CD8-positive, alpha-beta memory T cell (primary cell): ENCODE measurements around the gene ELF2. TPM values are rescaled to one million over a fixed set of nuclear protein-coding genes. Genes with fewer than 3 reads are reported as not detected.
"Not testable (repeated sequence)": the region's sequence is repeated elsewhere in the genome, so short reads cannot be mapped to it uniquely, and the experiment has no call there.

Experiments used
- CTCF ChIA-PET: fragments of 350-600 bp; sonication (Branson Sonifier 250); formaldehyde crosslinking; loops from one replicate; lab custom pipeline; 2021; ENCODE audit warnings: antibody characterized with exemption; lab: Charles Lee
- POLR2A ChIA-PET: fragments of 350-600 bp; sonication (Branson Sonifier 250); formaldehyde crosslinking; loops from one replicate; lab custom pipeline; 2021; ENCODE audit warnings: antibody characterized with exemption; lab: Charles Lee
- DNase-seq, 5 donors: peaks; one replicate each; pipeline versions ENCODE4 v3.0.0 to v3.0.0-alpha.2; 2020 to 2022; ENCODE audit warnings: mixed read lengths in 1 of 5
- H3K27ac ChIP-seq: one replicate; pipeline ENCODE4 v1.7.0; 2013; ENCODE audit warnings: low read depth, mild to moderate bottlenecking, low read length, moderate library complexity
- H3K27me3 ChIP-seq: 2 replicates; pipeline ENCODE4 v1.7.0; 2013; ENCODE audit warnings: low read length, mild to moderate bottlenecking; ENCODE audit not compliant: insufficient read depth, poor library complexity, severe bottlenecking
- H3K36me3 ChIP-seq: 2 replicates; pipeline ENCODE4 v1.7.0; 2013; ENCODE audit warnings: mild to moderate bottlenecking, low read length, moderate library complexity; ENCODE audit not compliant: insufficient read depth
- H3K4me1 ChIP-seq: 2 replicates; pipeline ENCODE4 v1.7.0; 2013; ENCODE audit warnings: mild to moderate bottlenecking, low read length, moderate library complexity; ENCODE audit not compliant: insufficient read depth
- H3K4me3 ChIP-seq: 2 replicates; pipeline ENCODE4 v1.7.0; 2013; ENCODE audit warnings: mild to moderate bottlenecking, low read length
- H3K9me3 ChIP-seq: 2 replicates; pipeline ENCODE4 v1.7.0; 2013; ENCODE audit warnings: mild to moderate bottlenecking, low read length
- H3K27ac Mint-ChIP-seq, 8 donors: one replicate each; pipeline ENCODE4 v1.8.0; 2020 to 2021; ENCODE audit warnings: mixed read lengths in 8 of 8, mild to moderate bottlenecking in 6 of 8, inconsistent platforms in 3 of 8, moderate library complexity in 3 of 8
- H3K27me3 Mint-ChIP-seq, 2 donors: one replicate each; pipeline ENCODE4 v1.8.0; 2020 to 2021; ENCODE audit warnings: mixed read lengths in 2 of 2, mild to moderate bottlenecking in 1 of 2, moderate library complexity in 1 of 2
- H3K36me3 Mint-ChIP-seq, 3 donors: one replicate each; pipeline ENCODE4 v1.8.0; 2020 to 2021; ENCODE audit warnings: mixed read lengths in 3 of 3, inconsistent platforms in 1 of 3, mild to moderate bottlenecking in 1 of 3
- H3K4me1 Mint-ChIP-seq, 3 donors: one replicate each; pipeline ENCODE4 v1.8.0; 2020 to 2021; ENCODE audit warnings: mixed read lengths in 3 of 3, inconsistent platforms in 1 of 3, mild to moderate bottlenecking in 1 of 3
- H3K4me3 Mint-ChIP-seq, 7 donors: one replicate each; pipeline ENCODE4 v1.8.0; 2020 to 2021; ENCODE audit warnings: mixed read lengths in 7 of 7, mild to moderate bottlenecking in 6 of 7, moderate library complexity in 4 of 7, inconsistent platforms in 2 of 7
- H3K9me3 Mint-ChIP-seq, 5 donors: one replicate each; pipeline ENCODE4 v1.8.0; 2020 to 2022; ENCODE audit warnings: mixed read lengths in 5 of 5, mild to moderate bottlenecking in 3 of 5, moderate library complexity in 2 of 5, inconsistent platforms in 1 of 5
- polyA plus RNA-seq: library from polyadenylated mRNA; unstranded; fragments of 300-500 nt; fragmentation: Illumina TruSeq; gene quantifications from one replicate; pipeline ENCODE4 v1.2.3, GENCODE V29; 2021
- total RNA-seq, 2 experiments: library from RNA; stranded (reverse); gene quantifications; one replicate each; pipeline ENCODE4 v1.2.3, GENCODE V29; 2021

The ELF2 gene
- total and polyA plus RNA-seq, 3 experiments from 2014 or later: 26.6 to 32.5 (median 27.4) TPM

- no peak overlapping the region for H3K4me3 Mint-ChIP-seq
- peak overlapping the region in 1 of 8 donors; percentile 29 for H3K27ac Mint-ChIP-seq
- no peaks in the 10 kb centered on the region for H3K9me3 Mint-ChIP-seq
- peaks cover 0 to 2% (median 0%) of the 10 kb centered on the region in 3 donors for H3K36me3 Mint-ChIP-seq
- Histone ChIP-seq H3K9me3 (no peaks in the 10 kb centered on the region), H3K4me1 (no peaks in the 10 kb centered on the region), H3K27ac (no peak overlapping the region), H3K36me3 (no peaks in the 10 kb centered on the region), H3K27me3 (no peaks in the 10 kb centered on the region), H3K4me3 (no peak overlapping the region)
- H3K27me3 Mint-ChIP-seq: peaks cover 2 to 31% of the 10 kb centered on the region in 2 donors
- no peaks in the 10 kb centered on the region for H3K4me1 Mint-ChIP-seq
- ChIA-PET POLR2A (no interaction called here), CTCF (no interaction called here)
- DNase-seq: no peak
Measured at GRCh38 chr4:139200102-139200501, 23.1 kb upstream of the ELF2 start.

- H3K36me3 ChIP-seq, POLR2A ChIA-PET, H3K9me3 Mint-ChIP-seq, H3K9me3 ChIP-seq, H3K27ac ChIP-seq, CTCF ChIA-PET, H3K4me1 ChIP-seq, H3K4me3 Mint-ChIP-seq, H3K27ac Mint-ChIP-seq, H3K27me3 ChIP-seq, H3K36me3 Mint-ChIP-seq, H3K4me3 ChIP-seq, DNase-seq, H3K4me1 Mint-ChIP-seq: not testable (repeated sequence)
- peaks cover 4 to 35% of the 10 kb centered on the region in 2 donors for H3K27me3 Mint-ChIP-seq
Measured at GRCh38 chr4:139197214-139197613, 20.2 kb upstream of the ELF2 start.

GRCh38 chr4:139196462-139196861 is 19.4 kb upstream of the ELF2 start:
- ChIA-PET CTCF (no interaction called here), POLR2A (no interaction called here)
- Histone ChIP-seq H3K9me3 (no peaks in the 10 kb centered on the region), H3K4me3 (no peak overlapping the region), H3K36me3 (no peaks in the 10 kb centered on the region), H3K27me3 (no peaks in the 10 kb centered on the region), H3K4me1 (no peaks in the 10 kb centered on the region), H3K27ac (no peak overlapping the region)
- DNase-seq: no peak
- peaks cover 4 to 31% of the 10 kb centered on the region in 2 donors for H3K27me3 Mint-ChIP-seq
- H3K4me3 Mint-ChIP-seq: no peak overlapping the region
- no peaks in the 10 kb centered on the region for H3K9me3 Mint-ChIP-seq
- no peak overlapping the region for H3K27ac Mint-ChIP-seq
- no peaks in the 10 kb centered on the region for H3K4me1 Mint-ChIP-seq
- peaks cover 0 to 2% (median 0%) of the 10 kb centered on the region in 3 donors for H3K36me3 Mint-ChIP-seq

- CTCF ChIA-PET: no interaction called here
- no peaks in the 10 kb centered on the region for H3K4me1 Mint-ChIP-seq
- H3K4me1 ChIP-seq: no peaks in the 10 kb centered on the region
- H3K27me3 Mint-ChIP-seq: peaks cover 3 to 5% of the 10 kb centered on the region in 2 donors
- no peaks in the 10 kb centered on the region for H3K9me3 ChIP-seq
- H3K4me3 Mint-ChIP-seq: no peak overlapping the region
- H3K36me3 Mint-ChIP-seq: no peaks in the 10 kb centered on the region
- H3K4me3 ChIP-seq: no peak overlapping the region
- H3K27ac Mint-ChIP-seq: no peak overlapping the region
- no peaks in the 10 kb centered on the region for H3K27me3 ChIP-seq
- no peak overlapping the region for H3K27ac ChIP-seq
- no peaks in the 10 kb centered on the region for H3K9me3 Mint-ChIP-seq
- H3K36me3 ChIP-seq: no peaks in the 10 kb centered on the region
- POLR2A ChIA-PET: no interaction called here
- DNase-seq: no peak
Measured at GRCh38 chr4:139191373-139191772, 14.4 kb upstream of the ELF2 start.

- H3K4me1 ChIP-seq: no peaks in the 10 kb centered on the region
- no peaks in the 10 kb centered on the region for H3K9me3 Mint-ChIP-seq
- no peaks in the 10 kb centered on the region for H3K9me3 ChIP-seq
- no peaks in the 10 kb centered on the region for H3K4me1 Mint-ChIP-seq
- H3K36me3 ChIP-seq: no peaks in the 10 kb centered on the region
- peak overlapping the region in 1 of 8 donors; percentile 58 for H3K27ac Mint-ChIP-seq
- CTCF ChIA-PET: no interaction called here
- no peaks in the 10 kb centered on the region for H3K27me3 ChIP-seq
- H3K27me3 Mint-ChIP-seq: peaks cover 3% of the 10 kb centered on the region in 2 donors
- DNase-seq: no peak
- no peak overlapping the region for H3K4me3 Mint-ChIP-seq
- H3K36me3 Mint-ChIP-seq: no peaks in the 10 kb centered on the region
- POLR2A ChIA-PET: interaction anchor here (1.4 kb wide), 1 partner anchor 12 kb away, joined by 3 read pairs; no protein-coding TSS in a partner anchor
- H3K4me3 ChIP-seq: no peak overlapping the region
- no peak overlapping the region for H3K27ac ChIP-seq
Measured at GRCh38 chr4:139189972-139190371, 13.0 kb upstream of the ELF2 start.

GRCh38 chr4:139189417-139189749 is 12.4 kb upstream of the ELF2 start:
- Histone ChIP-seq H3K9me3 (no peaks in the 10 kb centered on the region), H3K4me1 (no peaks in the 10 kb centered on the region), H3K27me3 (no peaks in the 10 kb centered on the region), H3K36me3 (no peaks in the 10 kb centered on the region), H3K27ac (no peak overlapping the region), H3K4me3 (no peak overlapping the region)
- no peak for DNase-seq
- CTCF ChIA-PET: no interaction called here
- no peaks in the 10 kb centered on the region for H3K9me3 Mint-ChIP-seq
- H3K27ac Mint-ChIP-seq: peak overlapping the region in 1 of 8 donors; percentile 29
- H3K27me3 Mint-ChIP-seq: peaks cover 3% of the 10 kb centered on the region in 2 donors
- H3K4me3 Mint-ChIP-seq: no peak overlapping the region
- H3K4me1 Mint-ChIP-seq: no peaks in the 10 kb centered on the region
- no peaks in the 10 kb centered on the region for H3K36me3 Mint-ChIP-seq
- POLR2A ChIA-PET: no interaction called here

DNA sequence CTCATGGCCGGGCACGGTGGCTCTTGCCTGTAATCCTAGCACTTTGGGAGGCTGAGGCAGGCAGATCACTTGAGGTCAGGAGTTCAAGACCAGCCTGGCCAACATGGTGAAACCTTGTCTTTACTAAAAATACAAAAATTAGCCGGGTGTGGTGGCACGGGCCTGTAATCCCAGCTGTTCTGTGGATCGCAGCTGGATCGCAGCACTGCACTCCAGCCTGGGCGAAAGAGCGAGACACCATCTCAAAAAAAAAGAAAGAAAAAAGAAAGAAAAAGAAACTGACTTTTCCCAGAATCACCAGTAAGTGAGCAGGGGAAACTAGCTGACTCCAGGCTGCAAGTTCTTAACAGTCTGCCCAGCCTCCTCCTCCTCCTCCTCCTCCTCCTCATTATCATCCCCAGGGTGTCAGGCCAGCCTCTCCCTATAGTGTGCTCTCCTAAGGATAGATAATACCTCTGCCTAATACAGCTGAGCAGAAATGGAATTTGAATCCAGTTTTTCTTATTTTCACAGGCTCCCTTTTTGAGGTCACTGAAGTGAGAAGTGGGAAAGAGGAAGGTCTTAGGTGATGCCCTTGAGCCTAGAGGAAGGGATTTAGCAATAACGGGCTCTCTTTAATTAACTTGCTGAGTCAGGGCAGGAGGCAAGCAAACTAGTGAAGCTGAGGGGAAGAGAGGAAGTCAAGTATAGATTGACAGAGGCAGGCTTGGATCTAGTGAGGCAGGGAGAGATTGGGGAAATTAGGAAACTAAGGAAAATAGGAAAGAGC is 11.8 kb upstream of the ELF2 start:
- Mint-ChIP-seq H3K36me3 (no peaks in the 10 kb centered on the region), H3K27me3 (peaks cover 0 to 1% of the 10 kb centered on the region in 2 donors), H3K27ac (peak overlapping the region in 1 of 8 donors; percentile 29), H3K9me3 (no peaks in the 10 kb centered on the region), H3K4me1 (no peaks in the 10 kb centered on the region), H3K4me3 (no peak overlapping the region)
- Histone ChIP-seq H3K27me3 (no peaks in the 10 kb centered on the region), H3K4me3 (no peak overlapping the region), H3K4me1 (no peaks in the 10 kb centered on the region), H3K27ac (peak overlapping the region; percentile 47), H3K9me3 (no peaks in the 10 kb centered on the region), H3K36me3 (no peaks in the 10 kb centered on the region)
- DNase-seq: no peak
- CTCF ChIA-PET: no interaction called here
- POLR2A ChIA-PET: no interaction called here

DNA sequence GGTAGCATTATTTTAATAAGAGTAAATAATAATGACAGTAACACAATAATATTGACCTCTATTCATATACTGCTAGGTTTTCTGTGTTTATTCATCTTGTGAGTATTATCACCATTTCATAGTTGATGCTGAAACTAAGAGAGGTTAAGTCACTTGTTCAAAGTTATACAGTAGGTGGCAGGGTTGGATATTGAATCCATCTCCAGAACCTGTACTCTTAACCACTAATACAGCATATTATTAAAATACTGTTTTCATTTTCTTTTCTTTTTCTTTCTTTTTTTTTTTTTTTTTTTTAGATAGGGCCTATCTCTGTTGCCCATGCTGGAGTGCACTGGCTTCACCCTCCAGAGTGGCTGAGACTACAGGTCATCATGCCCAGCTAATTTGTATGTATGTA is 7.1 kb upstream of the ELF2 start:
- Mint-ChIP-seq H3K4me3 (no peak overlapping the region), H3K9me3 (no peaks in the 10 kb centered on the region), H3K27me3 (peaks cover 0 to 1% of the 10 kb centered on the region in 2 donors), H3K27ac (no peak overlapping the region), H3K4me1 (no peaks in the 10 kb centered on the region), H3K36me3 (no peaks in the 10 kb centered on the region)
- Histone ChIP-seq H3K9me3 (no peaks in the 10 kb centered on the region), H3K4me3 (no peak overlapping the region), H3K27me3 (no peaks in the 10 kb centered on the region), H3K36me3 (no peaks in the 10 kb centered on the region), H3K4me1 (no peaks in the 10 kb centered on the region), H3K27ac (no peak overlapping the region)
- ChIA-PET POLR2A (no interaction called here), CTCF (no interaction called here)
- no peak for DNase-seq
